Neural progenitor cell (in vitro differentiated cells): ENCODE measurements around the gene TCL1B. TPM values are rescaled to one million over a fixed set of nuclear protein-coding genes. Genes with fewer than 3 reads are reported as not detected.
A peak's percentile ranks its signal among the peaks of the same experiment; 100 is the strongest.

Experiments
- DNase-seq: peaks from one replicate; pipeline ENCODE4 v3.0.0-alpha.2; 2016; ENCODE audit warnings: low spot score
- H2AFZ ChIP-seq: fragments of 200-600 bp; sonication (generic); replicated peaks from 2 replicates; pipeline ENCODE4 v1.6.1; 2016; ENCODE audit warnings: antibody characterized with exemption
- H3F3A ChIP-seq: fragments of 200-600 bp; sonication (generic); 2 replicates; pipeline ENCODE4 v1.6.1; 2016; ENCODE audit warnings: antibody characterized with exemption, low read depth
- H3K27ac ChIP-seq: fragments of 200-600 bp; sonication (generic); 2 replicates; pipeline ENCODE4 v1.5.1; 2016; ENCODE audit warnings: mild to moderate bottlenecking
- H3K27me3 ChIP-seq: fragments of 200-600 bp; sonication (generic); 2 replicates; pipeline ENCODE4 v1.6.1; 2016; ENCODE audit warnings: mild to moderate bottlenecking, moderate library complexity
- H3K36me3 ChIP-seq: fragments of 200-600 bp; sonication (generic); 2 replicates; pipeline ENCODE4 v1.5.1; 2016
- H3K4me1 ChIP-seq: fragments of 200-600 bp; sonication (generic); 2 replicates; pipeline ENCODE4 v1.6.1; 2016; ENCODE audit warnings: mixed run types
- H3K4me2 ChIP-seq: fragments of 200-600 bp; sonication (generic); 2 replicates; pipeline ENCODE4 v1.6.1; 2016
- H3K4me3 ChIP-seq: fragments of 200-600 bp; sonication (generic); 2 replicates; pipeline ENCODE4 v1.5.1; 2016
- H3K79me2 ChIP-seq: fragments of 200-600 bp; sonication (generic); 2 replicates; pipeline ENCODE4 v1.6.1; 2016; ENCODE audit warnings: low read depth
- H3K9ac ChIP-seq: fragments of 200-600 bp; sonication (generic); 2 replicates; pipeline ENCODE4 v1.6.1; 2016
- H3K9me3 ChIP-seq: fragments of 200-600 bp; sonication (generic); 2 replicates; pipeline ENCODE4 v1.5.1; 2016; ENCODE audit warnings: low read depth
- H4K20me1 ChIP-seq: fragments of 200-600 bp; sonication (generic); 2 replicates; pipeline ENCODE4 v1.6.1; 2016; ENCODE audit warnings: low read depth
- H3K27ac Mint-ChIP-seq: 3 replicates; pipeline ENCODE4 v1.8.0; 2021; ENCODE audit warnings: mixed read lengths
- H3K27me3 Mint-ChIP-seq: 2 replicates; pipeline ENCODE4 v1.8.0; 2022; ENCODE audit warnings: low read depth, mild to moderate bottlenecking, inconsistent platforms, moderate library complexity, mixed read lengths; ENCODE audit not compliant: insufficient read depth
- H3K36me3 Mint-ChIP-seq: 3 replicates; pipeline ENCODE4 v1.8.0; 2021; ENCODE audit warnings: mixed read lengths
- H3K4me1 Mint-ChIP-seq: 3 replicates; pipeline ENCODE4 v1.8.0; 2021; ENCODE audit warnings: mixed read lengths
- H3K4me3 Mint-ChIP-seq: 3 replicates; pipeline ENCODE4 v1.8.0; 2021; ENCODE audit warnings: mild to moderate bottlenecking, moderate library complexity, mixed read lengths
- H3K9me3 Mint-ChIP-seq: 3 replicates; pipeline ENCODE4 v1.8.0; 2020; ENCODE audit warnings: mixed read lengths
- CTCF ChIP-seq: fragments of 200-600 bp; sonication (generic); IDR thresholded peaks from 2 replicates; pipeline ENCODE4 v1.5.1; 2017; ENCODE audit warnings: antibody characterized with exemption, mild to moderate bottlenecking
- EZH2 ChIP-seq: fragments of 200-600 bp; sonication (generic); IDR thresholded peaks from 2 replicates; pipeline ENCODE4 v1.6.1; 2017; ENCODE audit warnings: antibody characterized with exemption, mild to moderate bottlenecking, moderate library complexity
- EZH2phosphoT487 ChIP-seq: fragments of 200-600 bp; sonication (generic); IDR thresholded peaks from 2 replicates; pipeline ENCODE4 v1.6.1; 2017; ENCODE audit warnings: antibody characterized with exemption
- total RNA-seq: library from RNA; depleted of rRNA; stranded (reverse); fragments of >200 nt; gene quantifications from 2 replicates; pipeline ENCODE4 v1.2.3, GENCODE V29; 2015; ENCODE audit warnings: low replicate concordance

TCL1B gene
- total RNA-seq, 1 donor from 2014 or later = not detected

DNA sequence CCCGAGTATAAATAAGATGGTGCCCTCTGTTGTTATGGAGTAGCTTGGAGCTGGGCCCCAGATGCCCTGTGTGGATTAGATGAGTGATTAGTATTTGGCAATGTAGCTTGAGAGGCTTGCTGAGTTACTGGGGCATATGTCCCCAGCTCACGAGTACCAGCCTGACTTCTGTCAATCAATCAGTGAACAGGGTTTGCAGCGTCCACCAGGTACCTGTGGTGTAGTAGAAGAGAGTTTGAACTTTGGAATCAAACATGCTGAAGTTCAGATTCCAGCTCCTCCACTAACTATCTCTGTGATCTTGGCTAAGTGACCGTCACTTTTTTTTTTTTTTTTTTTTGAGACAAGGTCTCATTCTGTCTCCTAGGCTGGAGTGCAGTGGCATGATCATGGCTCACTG is 11.6 kb upstream of the TCL1B start:
- no peaks in the 10 kb centered on the region for H3K79me2 ChIP-seq
- no peaks in the 10 kb centered on the region for H3K9me3 ChIP-seq
- no peaks in the 10 kb centered on the region for H3K36me3 ChIP-seq
- DNase-seq = no peak
- Mint-ChIP-seq H3K27me3 (peaks cover 9% of the 10 kb centered on the region), H3K27ac (no peak overlapping the region), H3K4me3 (no peak overlapping the region), H3K9me3 (peaks cover 19% of the 10 kb centered on the region), H3K36me3 (peaks cover 3% of the 10 kb centered on the region), H3K4me1 (peaks cover 11% of the 10 kb centered on the region)
- H3K4me3 ChIP-seq = no peak overlapping the region
- H3K27ac ChIP-seq = no peak overlapping the region
- H3F3A ChIP-seq = peaks cover 18% of the 10 kb centered on the region
- peaks cover 10% of the 10 kb centered on the region for H3K27me3 ChIP-seq
- H3K4me1 ChIP-seq = peaks cover 10% of the 10 kb centered on the region
- no peaks in the 10 kb centered on the region for H4K20me1 ChIP-seq
- H3K4me2 ChIP-seq = no peak overlapping the region
- no peak overlapping the region for H2AFZ ChIP-seq
- no peak for TF ChIP-seq EZH2phosphoT487
- TF ChIP-seq EZH2 = no peak
- TF ChIP-seq CTCF = no peak
- no peak overlapping the region for H3K9ac ChIP-seq

GRCh38 chr14:95675486-95675885 is 10.7 kb upstream of the TCL1B start:
- peaks cover 14% of the 10 kb centered on the region for H3K4me1 Mint-ChIP-seq
- no peaks in the 10 kb centered on the region for H4K20me1 ChIP-seq
- no peaks in the 10 kb centered on the region for H3K9me3 ChIP-seq
- H3K27me3 ChIP-seq = peaks cover 5% of the 10 kb centered on the region
- TF ChIP-seq EZH2phosphoT487 = no peak
- no peak for TF ChIP-seq CTCF
- no peak for TF ChIP-seq EZH2
- no peak overlapping the region for H3K27ac ChIP-seq
- no peaks in the 10 kb centered on the region for H3K79me2 ChIP-seq
- H3K9ac ChIP-seq = no peak overlapping the region
- H3K36me3 ChIP-seq = no peaks in the 10 kb centered on the region
- peaks cover 11% of the 10 kb centered on the region for H3K27me3 Mint-ChIP-seq
- H3K9me3 Mint-ChIP-seq = peaks cover 19% of the 10 kb centered on the region
- peaks cover 18% of the 10 kb centered on the region for H3K4me1 ChIP-seq
- peaks cover 25% of the 10 kb centered on the region for H3F3A ChIP-seq
- H3K36me3 Mint-ChIP-seq = peaks cover 3% of the 10 kb centered on the region
- H3K4me3 ChIP-seq = no peak overlapping the region
- H3K4me2 ChIP-seq = peak overlapping the region; percentile 52
- no peak overlapping the region for H2AFZ ChIP-seq
- H3K27ac Mint-ChIP-seq = no peak overlapping the region
- DNase-seq = peak; percentile 73
- H3K4me3 Mint-ChIP-seq = peak overlapping the region; percentile 18

GRCh38 chr14:95677179-95677835 is 8.9 kb upstream of the TCL1B start:
- Histone ChIP-seq H3K4me1 (peaks cover 18% of the 10 kb centered on the region), H3F3A (peaks cover 27% of the 10 kb centered on the region), H4K20me1 (no peaks in the 10 kb centered on the region), H3K27ac (no peak overlapping the region), H3K9ac (no peak overlapping the region), H3K9me3 (no peaks in the 10 kb centered on the region), H2AFZ (no peak overlapping the region), H3K4me3 (no peak overlapping the region), H3K36me3 (no peaks in the 10 kb centered on the region), H3K4me2 (no peak overlapping the region), H3K79me2 (no peaks in the 10 kb centered on the region), H3K27me3 (no peaks in the 10 kb centered on the region)
- Mint-ChIP-seq H3K4me3 (no peak overlapping the region), H3K27ac (no peak overlapping the region), H3K4me1 (peaks cover 14% of the 10 kb centered on the region), H3K27me3 (peaks cover 11% of the 10 kb centered on the region), H3K9me3 (peaks cover 19% of the 10 kb centered on the region), H3K36me3 (peaks cover 3% of the 10 kb centered on the region)
- DNase-seq = no peak
- TF ChIP-seq CTCF (no peak), EZH2 (no peak), EZH2phosphoT487 (no peak)
